Stimulated activated CD4-positive, alpha-beta T cell treated with anti-CD3 and anti-CD28 coated beads, Interleukin-15, amount 100 ng/mL, for 24 hours (primary cell): Measurements from ENCODE around the gene IL1RAPL2.
"Not testable (repeated sequence)": the region's sequence is repeated elsewhere in the genome, so short reads cannot be mapped to it uniquely, and the experiment has no call there.

Source experiments
- DNase-seq: peaks from one replicate; pipeline ENCODE4 v3.0.0-alpha.2; 2020

Gene IL1RAPL2

GRCh38 chrX:105645667-105646357, 1079.8 kb downstream of the IL1RAPL2 start:
- no peak for DNase-seq

- no peak for DNase-seq
Observed at GRCh38 chrX:105646592-105647372, 1080.8 kb downstream of the IL1RAPL2 start.

- no peak for DNase-seq
Observed at GRCh38 chrX:105647749-105648148, 1081.8 kb downstream of the IL1RAPL2 start.

GRCh38 chrX:105648732-105649131, 1082.7 kb downstream of the IL1RAPL2 start:
- DNase-seq: no peak

GRCh38 chrX:105650577-105650976, 1084.6 kb downstream of the IL1RAPL2 start:
- no peak for DNase-seq

- no peak for DNase-seq
Observed at GRCh38 chrX:105650986-105651385, 1085.0 kb downstream of the IL1RAPL2 start.

- DNase-seq: no peak
Observed at GRCh38 chrX:105653891-105654290, 1087.9 kb downstream of the IL1RAPL2 start.

- no peak for DNase-seq
Observed at GRCh38 chrX:105658136-105658535, 1092.1 kb downstream of the IL1RAPL2 start.

GRCh38 chrX:105662248-105662647, 1096.2 kb downstream of the IL1RAPL2 start:
- DNase-seq: no peak

GRCh38 chrX:105664243-105664642, 1098.2 kb downstream of the IL1RAPL2 start:
- no peak for DNase-seq

GRCh38 chrX:105684288-105684687, 1118.3 kb downstream of the IL1RAPL2 start:
- not testable (repeated sequence) for DNase-seq

- no peak for DNase-seq
Observed at GRCh38 chrX:105694839-105695238, 1128.8 kb downstream of the IL1RAPL2 start.

GRCh38 chrX:105695451-105695850, 1129.5 kb downstream of the IL1RAPL2 start:
- no peak for DNase-seq

- DNase-seq: no peak
Observed at GRCh38 chrX:105696870-105697269, 1130.9 kb downstream of the IL1RAPL2 start.

- no peak for DNase-seq
Observed at GRCh38 chrX:105697984-105698781, 1132.2 kb downstream of the IL1RAPL2 start.

- no peak for DNase-seq
Observed at GRCh38 chrX:105700331-105700730, 1134.3 kb downstream of the IL1RAPL2 start.

- no peak for DNase-seq
Observed at GRCh38 chrX:105701310-105702052, 1135.5 kb downstream of the IL1RAPL2 start.

GRCh38 chrX:105703876-105704275, 1137.9 kb downstream of the IL1RAPL2 start:
- no peak for DNase-seq

- DNase-seq: no peak
Observed at GRCh38 chrX:105706041-105706440, 1140.0 kb downstream of the IL1RAPL2 start.

- no peak for DNase-seq
Observed at GRCh38 chrX:105711805-105712204, 1145.8 kb downstream of the IL1RAPL2 start.

GRCh38 chrX:105715746-105716145, 1149.7 kb downstream of the IL1RAPL2 start:
- no peak for DNase-seq

GRCh38 chrX:105723966-105724735, 1158.2 kb downstream of the IL1RAPL2 start:
- no peak for DNase-seq
